Measurements from ENCODE around the gene HAGHL.

- TF ChIP-seq CTCF (IDR thresholded peaks at IDR 0.05) (no peak), POLR2A (IDR thresholded peaks at IDR 0.05) (no peak), EP300 (IDR thresholded peaks at IDR 0.05) (no peak)
These were observed 49.9 kb downstream of the HAGHL start for GRCh38 chr16:776824-777223.
